22Rv1 (cell line): Measurements from ENCODE around the gene TCF4.

Experiments
- ZFX ChIP-seq: fragments of 450-650 bp; IDR thresholded peaks from 2 replicates; pipeline ENCODE4 v1.6.1; 2017; ENCODE audit warnings: antibody characterized with exemption, borderline replicate concordance
- TF ChIP-seq, protein P1 (sequence below): fragments of 450-650 bp; IDR thresholded peaks from 2 replicates; pipeline ENCODE4 v1.5.1; 2017; ENCODE audit warnings: mild to moderate bottlenecking

DNA sequence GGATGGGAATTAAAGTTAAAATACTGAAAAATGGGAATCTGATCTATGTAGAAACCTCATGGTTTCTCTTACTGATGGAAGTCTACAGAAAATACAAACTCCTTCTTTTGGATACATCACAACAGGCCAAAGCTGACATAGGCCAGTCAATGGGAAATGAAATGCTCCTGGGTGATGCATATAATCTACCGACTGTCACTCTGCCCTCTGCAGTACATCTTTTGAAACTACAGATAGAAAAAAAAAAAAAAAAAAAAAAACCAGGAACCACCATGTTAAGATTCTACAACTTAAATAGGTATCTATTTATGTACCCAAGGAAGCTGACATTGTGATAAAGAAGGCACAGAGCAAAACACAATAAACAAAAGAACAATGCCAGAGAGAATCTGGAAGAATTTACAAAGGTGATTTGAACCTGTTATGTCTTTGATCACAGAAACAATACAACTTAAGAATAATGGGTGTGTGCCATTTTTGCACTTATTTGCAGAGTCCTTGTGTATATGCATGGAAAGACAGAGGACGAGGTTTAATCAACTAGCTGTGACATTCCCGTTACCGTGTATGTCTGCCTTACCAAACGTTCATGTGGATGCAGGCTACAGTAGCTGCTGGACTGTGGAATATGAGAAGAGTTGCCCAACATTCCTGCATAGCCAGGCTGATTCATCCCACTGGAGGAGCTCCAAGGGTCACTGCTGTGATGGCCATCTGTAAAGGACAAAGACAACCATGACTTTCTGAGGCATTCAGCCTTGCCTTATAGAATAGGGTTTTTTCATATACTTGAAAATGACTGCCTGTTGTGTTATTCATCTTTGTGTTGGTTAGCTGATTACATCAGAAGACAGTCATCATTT lies 312.7 kb downstream of the TCF4 start:
- TF ChIP-seq, protein P1, sequence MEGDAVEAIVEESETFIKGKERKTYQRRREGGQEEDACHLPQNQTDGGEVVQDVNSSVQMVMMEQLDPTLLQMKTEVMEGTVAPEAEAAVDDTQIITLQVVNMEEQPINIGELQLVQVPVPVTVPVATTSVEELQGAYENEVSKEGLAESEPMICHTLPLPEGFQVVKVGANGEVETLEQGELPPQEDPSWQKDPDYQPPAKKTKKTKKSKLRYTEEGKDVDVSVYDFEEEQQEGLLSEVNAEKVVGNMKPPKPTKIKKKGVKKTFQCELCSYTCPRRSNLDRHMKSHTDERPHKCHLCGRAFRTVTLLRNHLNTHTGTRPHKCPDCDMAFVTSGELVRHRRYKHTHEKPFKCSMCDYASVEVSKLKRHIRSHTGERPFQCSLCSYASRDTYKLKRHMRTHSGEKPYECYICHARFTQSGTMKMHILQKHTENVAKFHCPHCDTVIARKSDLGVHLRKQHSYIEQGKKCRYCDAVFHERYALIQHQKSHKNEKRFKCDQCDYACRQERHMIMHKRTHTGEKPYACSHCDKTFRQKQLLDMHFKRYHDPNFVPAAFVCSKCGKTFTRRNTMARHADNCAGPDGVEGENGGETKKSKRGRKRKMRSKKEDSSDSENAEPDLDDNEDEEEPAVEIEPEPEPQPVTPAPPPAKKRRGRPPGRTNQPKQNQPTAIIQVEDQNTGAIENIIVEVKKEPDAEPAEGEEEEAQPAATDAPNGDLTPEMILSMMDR: peak; percentile 71
- TF ChIP-seq ZFX: no peak
